IPS DF 6.9 (cell line): ENCODE results near the gene HAUS6.
"Not testable (repeated sequence)": the region's sequence is repeated elsewhere in the genome, so short reads cannot be mapped to it uniquely, and the experiment has no call there.

ENCODE experiments used
- DNase-seq: peaks from one replicate; pipeline ENCODE4 v3.0.0-alpha.2; 2013; ENCODE audit warnings: low read depth, low spot score
- H3K27ac ChIP-seq: one replicate; pipeline ENCODE4 v1.5.1; 2013; ENCODE audit warnings: low read length, control low read depth
- H3K27me3 ChIP-seq: 2 replicates; pipeline ENCODE4 v1.6.1; 2013; ENCODE audit warnings: mild to moderate bottlenecking, low read length; ENCODE audit not compliant: control insufficient read depth, insufficient read depth
- H3K36me3 ChIP-seq: 2 replicates; pipeline ENCODE4 v1.6.1; 2013; ENCODE audit warnings: low read length; ENCODE audit not compliant: control insufficient read depth, insufficient read depth
- H3K4me1 ChIP-seq: 2 replicates; pipeline ENCODE4 v1.6.1; 2013; ENCODE audit warnings: low read length; ENCODE audit not compliant: control insufficient read depth, insufficient read depth
- H3K4me3 ChIP-seq: 2 replicates; pipeline ENCODE4 v1.5.1; 2013; ENCODE audit warnings: mild to moderate bottlenecking, low read length
- H3K9me3 ChIP-seq: 2 replicates; pipeline ENCODE4 v1.6.1; 2013; ENCODE audit warnings: low read length, inconsistent platforms; ENCODE audit not compliant: control insufficient read depth, insufficient read depth
- WGBS: extraction: QIAGEN DNeasy Blood & Tissue Kit; methylation state at CpG from one replicate; pipeline ENCODE4 v1.1.7; 2013; ENCODE audit warnings: mixed read lengths, missing lambda C conversion rate; ENCODE audit not compliant: insufficient read length, insufficient coverage; 5-methylcytosine and 5-hydroxymethylcytosine counted together

Gene HAUS6

DNA sequence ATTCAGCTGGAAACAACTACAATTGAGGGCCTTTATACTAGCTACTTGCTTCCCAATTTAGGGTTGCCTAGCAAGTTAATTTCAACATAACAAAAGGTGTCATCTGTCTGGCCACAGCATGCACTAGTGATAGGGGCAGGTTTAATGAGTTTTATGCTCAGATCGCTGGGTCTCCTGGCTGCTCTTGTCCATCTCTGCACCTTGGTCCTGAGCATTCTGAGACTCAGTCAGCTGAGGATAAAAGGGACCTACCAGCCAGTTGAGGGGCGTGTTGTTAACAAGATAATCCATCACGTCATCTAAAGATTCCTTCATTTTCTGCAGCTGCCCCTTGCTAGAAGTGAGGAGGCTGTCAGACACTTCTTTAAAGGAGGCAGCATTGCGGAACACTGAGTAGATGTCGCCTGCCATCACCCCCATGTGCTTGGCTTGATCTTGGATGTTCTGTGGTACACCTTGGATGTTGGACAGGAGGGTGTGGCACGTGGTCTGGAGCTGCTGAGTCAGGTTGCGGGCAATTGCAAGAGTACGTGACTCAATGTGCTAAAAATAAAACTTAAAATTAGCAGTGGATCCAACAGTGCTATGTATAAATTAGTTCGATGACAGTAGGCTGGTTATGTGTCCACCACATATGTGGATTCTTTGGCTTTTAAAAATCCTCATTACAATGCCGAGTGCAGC, 13.5 kb upstream of the HAUS6 start:
- Histone ChIP-seq H3K27me3 (no peaks in the 10 kb centered on the region), H3K9me3 (no peaks in the 10 kb centered on the region), H3K4me1 (no peaks in the 10 kb centered on the region), H3K4me3 (no peak overlapping the region), H3K36me3 (peaks cover 13% of the 10 kb centered on the region), H3K27ac (no peak overlapping the region)
- no peak for DNase-seq
- no CpG with 5 or more reads among the region's 10 CpGs for WGBS

DNA sequence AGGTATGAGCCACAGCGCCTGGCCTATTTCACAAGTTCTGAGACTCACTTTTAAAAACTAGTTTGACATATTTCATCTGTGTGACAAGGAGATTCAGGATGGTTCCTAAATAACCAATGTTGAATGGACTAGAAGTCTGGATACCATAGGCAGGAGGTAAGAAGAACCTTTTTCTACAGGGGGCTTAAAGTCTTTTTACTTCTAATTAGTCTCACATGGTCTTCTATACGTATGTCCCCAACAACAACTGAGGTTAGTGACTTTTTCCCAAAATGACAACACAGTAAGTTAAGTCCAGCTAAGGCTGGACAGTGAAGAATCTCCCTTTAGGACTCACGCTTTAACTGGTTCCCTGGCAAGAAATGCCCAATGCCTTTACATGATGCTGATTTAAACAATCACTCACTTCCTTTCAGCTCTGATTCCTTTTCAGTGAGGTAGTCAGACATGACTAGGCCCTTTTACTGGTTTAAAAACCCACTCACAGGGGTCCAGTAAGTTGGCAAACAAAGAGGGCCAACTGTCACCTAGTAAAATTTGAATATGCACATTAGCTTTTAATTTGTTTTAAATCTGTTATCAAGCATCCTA, 12.1 kb upstream of the HAUS6 start:
- no peaks in the 10 kb centered on the region for H3K9me3 ChIP-seq
- H3K4me1 ChIP-seq, result no peaks in the 10 kb centered on the region
- no peak for DNase-seq
- no peaks in the 10 kb centered on the region for H3K27me3 ChIP-seq
- no peak overlapping the region for H3K4me3 ChIP-seq
- peaks cover 5% of the 10 kb centered on the region; the same call in 1 of the 2 replicates for H3K36me3 ChIP-seq
- H3K27ac ChIP-seq, result no peak overlapping the region
- WGBS, result no CpG with 5 or more reads among the region's 3 CpGs

DNA sequence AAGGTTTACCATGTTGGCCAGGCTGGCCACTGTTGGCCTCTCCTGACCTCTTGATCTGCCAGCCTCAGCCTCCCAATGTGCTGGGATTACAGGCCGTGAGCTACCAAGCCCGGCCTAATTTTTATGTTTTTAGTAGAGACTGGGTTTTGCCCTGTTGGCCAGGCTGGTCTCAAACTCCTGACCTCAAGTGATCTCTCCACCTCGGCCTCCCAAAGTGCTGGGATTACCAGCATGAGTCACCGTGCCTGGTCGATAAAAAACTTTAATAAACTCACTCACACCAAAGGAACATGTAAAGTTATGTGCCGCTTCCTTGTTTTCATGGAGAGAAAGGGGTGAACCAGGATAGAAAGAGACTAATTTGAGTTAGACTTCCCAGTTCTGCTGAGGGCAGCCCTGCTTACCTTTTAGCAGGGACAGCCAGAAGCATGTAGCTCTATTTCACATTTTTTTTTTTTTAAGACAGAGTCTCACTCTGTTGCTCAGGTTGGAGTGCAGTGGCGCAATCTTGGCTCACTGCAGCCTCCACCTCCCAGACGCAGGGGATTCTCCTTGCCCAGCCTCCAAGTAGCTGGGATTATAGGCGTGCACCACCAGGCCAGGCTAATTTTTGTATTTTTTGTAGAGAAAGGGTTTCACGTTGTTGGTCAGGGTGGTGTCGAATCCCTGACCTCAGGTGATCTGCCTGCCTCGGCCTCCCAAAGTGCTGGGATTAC, 11.4 kb upstream of the HAUS6 start:
- WGBS, result no CpG with 5 or more reads among the region's 12 CpGs
- H3K36me3 ChIP-seq, result peaks cover 2% of the 10 kb centered on the region; the same call in 1 of the 2 replicates

DNA sequence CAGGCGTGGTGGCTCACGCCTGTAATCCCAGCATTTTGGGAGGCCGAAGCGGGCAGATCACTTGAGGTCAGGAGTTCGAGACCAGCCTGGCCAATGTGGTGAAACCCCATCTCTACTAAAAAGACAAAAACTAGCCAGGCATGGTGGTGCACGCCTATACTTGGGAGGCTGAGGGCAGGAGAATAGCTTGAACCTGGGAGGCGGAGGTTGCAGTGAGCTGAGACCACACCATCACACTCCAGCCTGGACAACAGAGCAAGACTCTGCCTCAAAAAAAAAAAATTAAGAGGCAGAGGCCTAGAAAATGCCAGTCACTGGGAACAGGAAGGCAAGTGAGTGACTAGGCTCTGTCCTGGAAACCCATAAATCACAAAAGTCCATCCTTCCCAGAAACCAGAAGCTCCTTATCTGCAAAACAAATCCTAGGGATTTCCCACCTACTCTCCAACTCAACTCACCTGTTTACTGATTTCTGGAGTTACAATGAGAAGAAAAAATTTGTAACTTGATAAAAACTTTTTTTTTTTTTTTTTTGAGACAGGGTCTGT, 10.4 kb upstream of the HAUS6 start:
- not testable (repeated sequence) for H3K4me3 ChIP-seq, H3K4me1 ChIP-seq, DNase-seq, H3K27me3 ChIP-seq, H3K27ac ChIP-seq, H3K9me3 ChIP-seq, H3K36me3 ChIP-seq
- no CpG with 5 or more reads among the region's 7 CpGs for WGBS

More for the DNA sequence above, 11.4 kb upstream of the HAUS6 start:
- no peaks in the 10 kb centered on the region for H3K27me3 ChIP-seq
- H3K9me3 ChIP-seq, result no peaks in the 10 kb centered on the region
- DNase-seq, result no peak
- H3K27ac ChIP-seq, result no peak overlapping the region
- no peaks in the 10 kb centered on the region for H3K4me1 ChIP-seq
- H3K4me3 ChIP-seq, result no peak overlapping the region

DNA sequence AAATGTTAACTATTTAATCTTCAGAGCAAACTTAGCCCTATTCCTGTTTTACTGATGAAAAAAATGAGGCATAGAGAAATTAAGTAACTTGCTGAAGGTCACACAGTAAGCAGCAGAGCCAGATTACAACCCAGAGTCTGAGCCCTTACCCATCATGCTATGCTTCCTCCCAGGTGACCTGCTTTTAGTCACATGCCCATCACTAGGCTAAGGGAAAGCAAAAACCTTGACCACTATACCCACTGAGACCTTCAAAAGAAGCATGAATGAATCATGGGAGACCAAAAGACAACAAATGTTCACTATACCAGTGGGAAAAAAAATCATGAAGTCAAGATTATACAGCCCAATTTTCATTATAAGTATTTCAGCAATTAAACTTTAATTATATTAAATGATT, 5.3 kb upstream of the HAUS6 start:
- Histone ChIP-seq H3K9me3 (no peaks in the 10 kb centered on the region), H3K27ac (no peak overlapping the region), H3K4me3 (no peak overlapping the region), H3K4me1 (no peaks in the 10 kb centered on the region), H3K27me3 (no peaks in the 10 kb centered on the region), H3K36me3 (no peaks in the 10 kb centered on the region)
- DNase-seq, result no peak

DNA sequence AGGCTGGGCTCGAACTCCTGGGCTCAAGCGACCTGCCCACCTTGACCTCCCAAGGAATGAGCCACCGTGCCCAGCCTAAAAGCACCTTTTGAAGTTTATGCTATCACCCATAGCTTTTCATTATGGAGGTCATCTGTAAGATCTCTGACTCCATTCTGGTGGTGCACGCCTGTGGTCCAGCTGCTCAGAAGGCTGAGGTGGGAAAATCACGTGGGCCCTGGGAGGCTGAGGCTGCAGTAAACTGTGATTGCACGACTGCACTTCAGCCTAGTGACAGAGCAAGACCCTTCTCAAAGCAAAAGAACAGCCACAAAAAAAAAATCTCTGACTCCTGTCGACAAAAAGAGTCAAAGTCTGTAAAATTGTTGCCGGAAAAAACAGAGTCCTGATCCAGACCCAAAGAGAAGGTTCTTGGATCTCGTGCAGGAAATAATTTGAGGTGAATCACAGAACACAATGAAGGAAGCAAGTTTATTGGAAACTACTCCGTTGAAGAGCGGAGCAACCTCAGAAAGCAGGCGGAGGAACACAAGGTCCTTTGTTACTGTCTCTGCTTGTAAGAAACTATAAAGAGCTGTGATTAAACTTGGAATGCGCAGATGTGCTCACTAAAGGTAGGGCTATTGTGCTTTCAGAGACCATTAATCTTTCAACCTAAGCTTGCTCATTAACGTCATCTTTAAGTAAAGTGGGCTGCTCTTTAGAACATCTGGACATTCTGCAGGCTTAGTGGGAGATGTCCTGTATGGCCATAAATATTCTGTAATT, 2.0 kb upstream of the HAUS6 start:
- no peak overlapping the region for H3K27ac ChIP-seq
- H3K4me1 ChIP-seq, result 0 out of 2 replicates have a peak, but pooled peaks cover 1% of the 10 kb centered on the region
- H3K36me3 ChIP-seq, result no peaks in the 10 kb centered on the region
- H3K27me3 ChIP-seq, result no peaks in the 10 kb centered on the region
- WGBS, result no CpG with 5 or more reads among the region's 14 CpGs
- DNase-seq, result no peak
- H3K9me3 ChIP-seq, result no peaks in the 10 kb centered on the region
- H3K4me3 ChIP-seq, result no peak overlapping the region

DNA sequence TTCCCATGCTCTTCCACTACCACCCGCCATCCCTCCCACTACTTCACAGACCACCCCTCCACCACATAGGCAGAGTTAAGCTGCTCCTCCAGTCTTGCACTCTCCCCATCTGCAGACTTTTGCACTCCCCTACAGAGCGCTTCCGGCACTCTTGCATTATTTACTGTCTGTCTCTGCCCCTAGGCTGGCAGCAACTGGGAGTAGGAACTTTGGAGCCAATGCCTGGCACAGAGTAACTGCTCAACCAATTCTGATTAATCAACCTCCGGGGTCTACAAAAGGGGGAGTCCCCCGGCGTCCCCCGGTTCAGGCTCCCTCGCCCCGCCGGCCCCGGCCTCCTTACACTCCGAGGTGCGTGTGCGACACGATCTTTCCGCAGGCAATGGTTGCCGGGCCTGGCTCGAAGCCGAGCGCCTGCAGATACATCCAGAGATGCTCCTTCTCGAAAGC, 498 bp downstream of the HAUS6 start:
- H3K4me3 ChIP-seq, result peak overlapping the region; percentile 82
- WGBS, result no CpG with 5 or more reads among the region's 21 CpGs
- H3K4me1 ChIP-seq, result 0 out of 2 replicates have a peak, but pooled peaks cover 1% of the 10 kb centered on the region
- DNase-seq, result no peak
- H3K27me3 ChIP-seq, result no peaks in the 10 kb centered on the region
- H3K36me3 ChIP-seq, result no peaks in the 10 kb centered on the region
- no peaks in the 10 kb centered on the region for H3K9me3 ChIP-seq
- no peak overlapping the region for H3K27ac ChIP-seq

DNA sequence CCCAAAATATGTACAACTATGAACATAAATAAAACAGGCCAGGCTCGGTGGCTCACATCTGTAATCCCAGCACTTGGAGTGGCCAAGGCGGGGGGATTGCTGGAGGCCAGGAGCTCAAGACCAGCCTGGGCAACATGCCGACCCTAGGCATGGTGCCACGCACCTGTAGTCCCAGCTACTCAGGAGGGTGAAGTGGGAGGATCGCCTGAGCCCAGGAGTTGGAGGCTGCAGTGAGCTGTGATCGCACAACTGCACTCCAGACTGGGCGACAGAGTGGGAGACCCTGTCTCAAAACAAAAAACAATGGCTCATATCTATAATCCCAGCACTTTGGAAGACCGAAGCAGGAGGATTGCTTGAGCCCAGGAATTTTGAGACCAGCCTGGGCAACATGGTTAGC, 1.5 kb downstream of the HAUS6 start:
- Histone ChIP-seq H3K27me3 (no peaks in the 10 kb centered on the region), H3K9me3 (no peaks in the 10 kb centered on the region), H3K36me3 (0 out of 2 replicates have a peak, but pooled peaks cover under 1% of the 10 kb centered on the region), H3K27ac (no peak overlapping the region), H3K4me3 (0 out of 2 replicates have a peak overlapping the region, but pooled peaks have one; percentile 21), H3K4me1 (0 out of 2 replicates have a peak, but pooled peaks cover 1% of the 10 kb centered on the region)
- no CpG with 5 or more reads among the region's 8 CpGs for WGBS
- DNase-seq, result no peak

DNA sequence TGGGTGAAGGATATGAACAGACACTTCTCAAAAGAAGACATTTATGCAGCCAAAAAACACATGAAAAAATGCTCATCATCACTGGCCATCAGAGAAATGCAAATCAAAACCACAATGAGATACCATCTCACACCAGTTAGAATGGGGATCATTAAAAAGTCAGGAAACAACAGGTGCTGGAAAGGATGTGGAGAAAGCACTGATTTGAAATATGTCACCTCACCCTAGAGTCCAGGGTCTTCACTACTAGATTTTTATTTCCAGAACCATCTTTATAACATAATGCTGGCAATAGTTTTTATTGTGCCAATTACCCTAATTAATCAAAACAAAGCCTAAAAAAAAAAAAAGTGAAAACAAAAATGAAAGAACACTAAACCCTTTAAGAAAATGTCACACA, 5.3 kb downstream of the HAUS6 start:
- not testable (repeated sequence) for DNase-seq, H3K4me3 ChIP-seq, H3K4me1 ChIP-seq, H3K27me3 ChIP-seq, H3K9me3 ChIP-seq, H3K36me3 ChIP-seq, H3K27ac ChIP-seq
